A549 (cell line): ENCODE measurements around the gene AMZ1.

ENCODE experiments used
- BHLHE40 ChIP-seq: IDR thresholded peaks from 2 replicates; pipeline ENCODE4 v1.6.1; 2012; ENCODE audit warnings: low read depth, low read length, inconsistent platforms
- CTCF ChIP-seq: fragments of >200 bp; sonication (Bioruptor Twin); formaldehyde crosslinking; IDR thresholded peaks from 3 replicates; pipeline ENCODE4 v1.5.1; 2016
- EP300 ChIP-seq, 2 experiments: fragments of >200 bp; sonication (Bioruptor Twin); formaldehyde crosslinking; IDR thresholded peaks; 2 replicates in 1 of 2; 3 replicates in 1 of 2; pipeline ENCODE4 v1.6.1; 2016 to 2017
- ESRRA ChIP-seq: fragments of 150-350 bp; IDR thresholded peaks from 2 replicates; pipeline ENCODE4 v1.6.1; 2014; ENCODE audit warnings: mild to moderate bottlenecking, low read length, borderline replicate concordance
- FOXS1 ChIP-seq: fragments of 250-450 bp; sonication (Bioruptor Pico); IDR thresholded peaks from 2 replicates; pipeline ENCODE4 v1.5.0; 2020; ENCODE audit warnings: mild to moderate bottlenecking, moderate library complexity
- HMGXB4 ChIP-seq: fragments of 250-450 bp; sonication (Bioruptor Pico); IDR thresholded peaks from 2 replicates; pipeline ENCODE4 v1.5.0; 2021; ENCODE audit warnings: mild to moderate bottlenecking, moderate library complexity, borderline replicate concordance
- MAX ChIP-seq: IDR thresholded peaks from 2 replicates; pipeline ENCODE4 v1.6.1; 2012
- POLR2A ChIP-seq: IDR thresholded peaks from 2 replicates; pipeline ENCODE4 v1.6.1; 2012; ENCODE audit warnings: mild to moderate bottlenecking, low read length
- SMC3 ChIP-seq: fragments of >200 bp; sonication (Bioruptor Twin); formaldehyde crosslinking; IDR thresholded peaks from 3 replicates; pipeline ENCODE4 v1.6.1; 2018; ENCODE audit warnings: inconsistent platforms

- TF ChIP-seq CTCF (no peak), HMGXB4 (no peak), POLR2A (no peak), BHLHE40 (no peak), SMC3 (no peak), MAX (no peak), EP300 (IDR thresholded peaks at IDR 0.05) (no peak), FOXS1 (CRISPR knock-in tag) (no peak), ESRRA (no peak)
Observed at GRCh38 chr7:2640482-2640830, 47.5 kb upstream of the AMZ1 start.
